HG02884 (cell line): ENCODE measurements around the gene ZFX.
"Not testable (repeated sequence)": the region's sequence is repeated elsewhere in the genome, so short reads cannot be mapped to it uniquely, and the experiment has no call there.

Experiments used
- ATAC-seq: cut with Tn5 transposase; IDR thresholded peaks from one replicate; pipeline ENCODE4 v1.9.1; 2021; ENCODE audit warnings: mild to moderate bottlenecking, moderate library complexity; ENCODE audit not compliant: unreplicated experiment

ZFX gene

GRCh38 chrX:24150898-24151297, 1.4 kb downstream of the ZFX start:
- no peak for ATAC-seq

GRCh38 chrX:24151513-24151912, 2.0 kb downstream of the ZFX start:
- ATAC-seq = no peak

DNA sequence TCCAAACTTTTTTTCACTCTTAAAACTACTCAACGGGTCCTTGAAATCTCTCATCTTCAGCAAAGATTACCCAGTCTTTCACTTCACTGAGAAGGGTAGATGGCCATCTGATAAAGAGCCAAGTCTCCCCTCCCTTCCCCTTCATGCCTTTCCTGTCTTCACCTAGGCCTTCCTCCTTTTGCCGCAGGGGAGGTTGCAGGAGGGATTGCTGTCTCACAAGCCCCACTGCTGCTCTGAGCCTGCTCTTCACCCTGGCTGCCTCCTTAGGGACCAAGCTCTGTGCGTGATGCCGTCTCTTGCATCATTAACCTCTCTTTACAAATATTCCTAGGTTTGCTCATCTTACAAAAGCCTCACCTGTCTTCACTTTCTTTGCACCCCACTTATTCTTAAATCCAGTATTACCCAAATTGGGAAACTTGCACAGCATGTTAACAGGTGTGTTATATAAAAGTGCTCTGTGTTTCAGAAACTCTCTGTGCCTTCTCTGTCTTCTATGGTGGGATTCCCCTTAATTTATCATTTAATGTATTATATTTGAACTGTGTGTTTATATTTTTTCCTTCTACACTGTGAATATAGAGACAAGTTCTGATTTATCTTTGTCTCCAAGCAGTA, 3.8 kb downstream of the ZFX start:
- ATAC-seq = no peak

DNA sequence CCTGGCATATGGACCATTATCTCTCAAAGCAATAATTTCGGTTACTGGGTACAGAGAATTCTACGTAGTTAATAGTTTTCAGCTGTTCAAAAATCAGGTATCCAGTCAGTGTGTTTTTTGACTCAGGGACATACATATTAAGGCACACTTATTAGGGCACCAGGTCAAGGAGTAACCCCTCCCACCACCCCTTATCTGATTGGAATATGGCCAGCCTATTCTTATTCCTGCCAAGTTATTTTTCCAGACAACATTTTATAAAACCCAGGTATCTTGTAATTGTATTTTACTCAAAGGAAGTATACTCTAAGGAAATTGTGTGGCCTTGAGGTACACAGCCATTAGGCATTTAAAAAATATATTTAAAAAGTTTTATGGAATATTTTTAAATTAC, 4.3 kb downstream of the ZFX start:
- no peak for ATAC-seq

GRCh38 chrX:24154490-24155034, 5.0 kb downstream of the ZFX start:
- no peak for ATAC-seq

DNA sequence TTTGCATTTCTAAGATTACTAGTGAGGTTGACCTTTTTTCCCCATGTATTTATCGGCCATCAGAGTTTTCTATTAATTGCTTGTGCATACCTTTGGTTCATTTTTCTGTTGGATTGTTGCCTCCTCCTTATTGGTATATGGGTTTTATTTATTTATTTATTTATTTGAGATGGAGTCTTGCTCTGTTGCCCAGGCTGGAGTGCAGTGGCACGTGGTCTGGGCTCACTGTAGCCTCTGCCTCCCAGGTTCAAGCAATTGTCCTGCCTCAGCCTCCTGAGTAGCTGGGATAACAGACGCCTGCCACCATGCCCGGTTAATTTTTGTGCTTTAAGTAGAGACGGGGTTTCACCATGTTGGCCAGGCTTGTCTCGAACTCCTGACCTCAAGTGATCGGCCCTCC, 6.2 kb downstream of the ZFX start:
- ATAC-seq = not testable (repeated sequence)

- ATAC-seq = no peak
Measured at GRCh38 chrX:24156177-24156576, 6.6 kb downstream of the ZFX start.

DNA sequence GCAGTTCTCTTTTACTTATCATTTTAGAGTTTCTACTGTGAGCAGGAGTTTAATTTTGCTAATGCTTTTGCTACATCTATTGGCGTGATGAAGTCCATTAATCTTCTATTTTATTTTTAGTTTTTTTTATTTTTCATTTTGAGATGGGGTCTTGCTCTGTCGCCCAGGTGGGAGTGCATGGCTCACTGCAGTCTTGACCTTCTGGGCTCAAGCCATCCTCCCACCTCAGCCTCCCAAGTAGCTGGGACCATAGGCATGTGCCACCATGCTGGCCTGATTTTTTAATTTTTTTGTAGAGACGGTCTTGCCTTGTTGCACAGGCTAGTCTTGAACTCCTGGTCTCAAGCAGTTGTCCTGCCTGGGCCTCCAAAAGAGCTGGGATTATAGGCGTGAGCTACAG, 9.4 kb downstream of the ZFX start:
- ATAC-seq = no peak

- no peak for ATAC-seq
Measured at GRCh38 chrX:24166078-24166477, 16.5 kb downstream of the ZFX start.

- ATAC-seq = no peak
Measured at GRCh38 chrX:24167719-24168472, 18.4 kb downstream of the ZFX start.

- peak; percentile 80 for ATAC-seq
Measured at GRCh38 chrX:24168807-24169206, 19.3 kb downstream of the ZFX start.

DNA sequence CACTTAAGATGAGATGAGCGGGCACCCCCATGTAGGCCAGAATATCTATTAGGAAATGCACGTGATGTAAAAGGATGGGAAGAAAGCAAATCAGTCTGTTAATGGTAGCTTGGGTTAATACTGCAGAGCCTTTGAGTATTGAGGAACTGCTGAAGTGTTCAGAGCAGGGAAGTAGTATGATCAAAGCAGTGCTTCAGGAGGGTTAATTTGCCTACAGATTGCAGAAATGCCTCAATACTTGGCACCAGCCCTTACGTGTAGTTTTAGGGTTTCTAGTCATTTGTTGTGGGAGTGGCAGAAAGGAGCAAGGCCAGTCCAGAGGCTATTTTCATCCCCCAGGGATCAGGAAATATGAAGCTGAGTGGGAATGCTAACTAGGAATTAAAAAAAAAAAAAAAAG, 19.7 kb downstream of the ZFX start:
- ATAC-seq = peak; percentile 49

- no peak for ATAC-seq
Measured at GRCh38 chrX:24173115-24173847, 23.8 kb downstream of the ZFX start.

DNA sequence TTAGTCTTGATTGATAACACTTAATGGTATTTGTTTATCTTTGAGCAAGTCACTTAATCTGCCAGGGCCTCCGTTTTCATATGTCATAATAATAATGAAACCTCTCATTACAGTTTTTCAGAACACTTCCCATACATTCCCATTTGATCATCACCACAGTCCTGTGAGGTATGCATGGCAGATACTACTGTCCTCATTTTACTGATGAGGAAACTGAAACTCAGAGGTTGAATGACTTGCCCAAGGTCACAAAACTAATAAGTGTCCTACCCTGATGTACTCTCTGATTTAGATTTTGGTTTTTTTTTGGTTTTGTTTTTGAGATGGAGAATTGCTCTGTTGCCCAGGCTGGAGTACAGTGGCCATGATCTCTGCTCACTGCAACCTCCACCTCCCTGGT, 25.7 kb downstream of the ZFX start:
- ATAC-seq = no peak

DNA sequence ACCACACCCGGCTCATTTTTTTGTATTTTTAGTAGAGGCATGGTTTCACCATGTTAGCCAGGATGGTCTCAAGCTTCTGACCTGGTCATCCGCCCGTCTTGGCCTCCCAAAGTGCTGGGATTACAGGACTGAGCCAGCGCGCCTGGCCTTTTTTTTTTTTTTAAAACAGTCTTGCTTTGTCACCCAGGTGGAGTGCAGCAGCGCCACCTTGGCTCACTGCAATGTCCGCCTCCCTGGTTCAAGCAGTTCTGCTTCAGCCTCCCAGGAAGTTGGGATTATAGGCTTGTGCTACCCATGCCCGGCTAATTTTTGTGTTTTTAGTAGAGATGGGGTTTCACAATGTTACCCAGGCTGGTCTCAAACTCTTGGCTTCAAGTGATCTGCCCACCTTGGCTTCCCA, 28.9 kb downstream of the ZFX start:
- no peak for ATAC-seq

- no peak for ATAC-seq
Measured at GRCh38 chrX:24184018-24184417, 34.5 kb downstream of the ZFX start.

DNA sequence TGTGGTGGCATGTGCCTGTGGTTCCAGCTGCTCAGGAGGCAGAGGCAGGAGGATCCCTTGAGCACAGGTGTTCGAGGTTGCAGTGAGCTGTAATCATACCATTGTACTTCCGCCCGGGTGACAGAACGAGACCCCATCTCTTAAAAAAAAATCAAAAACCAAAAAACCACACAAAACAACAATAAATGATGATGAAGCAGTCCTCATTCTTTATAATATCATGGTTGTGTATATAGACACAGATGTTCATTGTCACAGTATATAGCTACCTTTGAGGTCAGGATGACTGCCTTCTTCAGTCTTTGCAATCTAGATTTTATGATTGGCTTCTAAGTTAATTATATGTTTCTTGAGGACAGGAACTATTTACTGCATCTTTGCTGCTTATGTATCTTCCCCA, 37.0 kb downstream of the ZFX start:
- no peak for ATAC-seq

GRCh38 chrX:24186986-24187385, 37.5 kb downstream of the ZFX start:
- ATAC-seq = no peak

- no peak for ATAC-seq
Measured at GRCh38 chrX:24189490-24189889, 40.0 kb downstream of the ZFX start.

DNA sequence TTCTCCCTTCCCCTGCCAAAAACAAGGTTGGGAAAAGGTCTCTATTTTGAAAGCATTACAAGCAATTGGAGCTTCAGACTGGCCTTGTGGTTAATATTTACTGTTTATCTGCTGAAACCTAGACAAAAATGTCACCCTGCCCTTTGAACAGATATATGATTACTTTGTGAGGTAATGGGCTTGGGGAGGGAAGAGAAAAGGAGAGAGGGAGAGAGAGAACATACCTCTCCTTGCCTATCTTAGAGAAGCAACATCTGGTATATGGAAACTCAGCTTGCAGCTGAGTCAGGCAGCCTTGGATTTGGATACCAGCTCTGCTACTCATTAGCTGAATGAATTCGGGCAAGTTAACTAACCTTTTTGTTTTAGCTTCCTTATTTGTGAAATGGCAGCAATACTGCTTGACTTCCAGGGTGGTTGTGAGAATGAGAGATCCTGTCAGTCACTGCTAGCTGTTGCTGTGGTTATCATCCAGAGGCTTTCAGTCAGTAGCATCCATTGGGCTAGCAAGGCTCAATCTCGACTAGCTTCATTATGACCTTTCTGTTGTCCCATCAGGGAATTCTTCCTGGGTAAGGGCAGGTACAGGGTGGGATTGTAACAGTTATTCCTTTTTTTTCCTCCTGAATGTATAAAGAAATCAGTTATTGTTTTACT, 41.1 kb downstream of the ZFX start:
- no peak for ATAC-seq

- ATAC-seq = no peak
Measured at GRCh38 chrX:24196509-24196908, 47.0 kb downstream of the ZFX start.
